Vagina (tissue), 2 donors: Measurements from ENCODE around the gene PODXL2. TPM values are rescaled to one million over a fixed set of nuclear protein-coding genes. Genes with fewer than 3 reads are reported as not detected.
"Not testable (repeated sequence)": the region's sequence is repeated elsewhere in the genome, so short reads cannot be mapped to it uniquely, and the experiment has no call there.

Experiments used
- DNase-seq, 2 donors: peaks; one replicate each; pipeline ENCODE4 v3.0.0-alpha.2; 2017; ENCODE audit errors: extremely low spot score in 2 of 2
- H3K27ac ChIP-seq: fragments of 200-600 bp; sonication (generic); one replicate; pipeline ENCODE4 v1.5.1; 2019
- H3K27me3 ChIP-seq: fragments of 200-600 bp; sonication (generic); one replicate; pipeline ENCODE4 v1.5.1; 2019
- H3K36me3 ChIP-seq, 2 donors: fragments of 200-600 bp; sonication (generic); one replicate each; pipeline ENCODE4 v1.5.1; 2017 to 2019
- H3K4me1 ChIP-seq: fragments of 200-600 bp; sonication (generic); one replicate; pipeline ENCODE4 v1.5.1; 2019
- H3K4me3 ChIP-seq, 2 donors: fragments of 200-600 bp; sonication (generic); 1 replicate in 1 of 2; 2 replicates in 1 of 2; pipeline ENCODE4 v1.5.1; 2016 to 2019
- H3K9me3 ChIP-seq: fragments of 200-600 bp; sonication (generic); one replicate; pipeline ENCODE4 v1.5.1; 2019
- CTCF ChIP-seq, 3 experiments: fragments of 450-650 bp in 2 of 3; fragments of 200-600 bp in 1 of 3; sonication (generic) in 1 of 3; IDR thresholded peaks; one replicate each; pipeline ENCODE4 v1.5.1; 2017 to 2019; ENCODE audit warnings: antibody characterized with exemption in 3 of 3, mild to moderate bottlenecking in 2 of 3, moderate library complexity in 2 of 3
- POLR2A ChIP-seq, 2 donors: fragments of 450-650 bp; IDR thresholded peaks; one replicate each; pipeline ENCODE4 v1.6.1; 2017; ENCODE audit warnings: antibody characterized with exemption in 2 of 2, mild to moderate bottlenecking in 2 of 2, moderate library complexity in 2 of 2
- POLR2AphosphoS5 ChIP-seq, 2 donors: sonication (generic); formaldehyde crosslinking; IDR thresholded peaks; one replicate each; pipeline ENCODE4 v1.9.0; 2017; ENCODE audit warnings: antibody characterized with exemption in 2 of 2, mild to moderate bottlenecking in 2 of 2, low read depth in 1 of 2; ENCODE audit not compliant: insufficient read depth in 1 of 2
- intact Hi-C: fragments of 100-400 bp; cut with DNase I; formaldehyde crosslinking; loops from one replicate; pipeline ENCODE4 v1.15.1; 2023
- total RNA-seq: library from RNA; depleted of rRNA; stranded (reverse); fragments of >200 nt; gene quantifications from one replicate; pipeline ENCODE4 v1.2.3, GENCODE V29; 2016

Gene PODXL2
- total RNA-seq, 1 donor from 2014 or later, result 2.9 TPM

GRCh38 chr3:127604546-127605165 lies 24.3 kb upstream of the PODXL2 start:
- peaks cover 0 to 3% of the 10 kb centered on the region in 2 donors for H3K36me3 ChIP-seq
- TF ChIP-seq POLR2AphosphoS5 (IDR thresholded peaks at IDR 0.05; ENCODE audit: insufficient read depth in 1 of 2, low read depth in 1 of 2) (no peak), CTCF (IDR thresholded peaks at IDR 0.05) (no peak), POLR2A (IDR thresholded peaks at IDR 0.05) (no peak)
- H3K9me3 ChIP-seq, result no peaks in the 10 kb centered on the region
- intact Hi-C loops, result no loop called here
- DNase-seq, result no peak
- H3K27ac ChIP-seq, result no peak overlapping the region
- no peaks in the 10 kb centered on the region for H3K4me1 ChIP-seq
- no peak overlapping the region for H3K4me3 ChIP-seq
- no peaks in the 10 kb centered on the region for H3K27me3 ChIP-seq

GRCh38 chr3:127605547-127605946 lies 23.4 kb upstream of the PODXL2 start:
- H3K9me3 ChIP-seq, H3K4me3 ChIP-seq, H3K36me3 ChIP-seq, H3K27me3 ChIP-seq, H3K4me1 ChIP-seq, intact Hi-C loops, DNase-seq, H3K27ac ChIP-seq: not testable (repeated sequence)

GRCh38 chr3:127606086-127606805 lies 22.7 kb upstream of the PODXL2 start:
- no peak for DNase-seq
- Histone ChIP-seq H3K4me1 (no peaks in the 10 kb centered on the region), H3K4me3 (no peak overlapping the region), H3K27ac (no peak overlapping the region), H3K9me3 (no peaks in the 10 kb centered on the region), H3K36me3 (peaks cover 0 to 3% of the 10 kb centered on the region in 2 donors), H3K27me3 (no peaks in the 10 kb centered on the region)
- TF ChIP-seq POLR2A (IDR thresholded peaks at IDR 0.05) (no peak), POLR2AphosphoS5 (IDR thresholded peaks at IDR 0.05; ENCODE audit: insufficient read depth in 1 of 2, low read depth in 1 of 2) (no peak), CTCF (IDR thresholded peaks at IDR 0.05) (no peak)
- intact Hi-C loops, result no loop called here

- H3K27ac ChIP-seq, result no peak overlapping the region
- H3K4me1 ChIP-seq, result no peaks in the 10 kb centered on the region
- TF ChIP-seq CTCF (IDR thresholded peaks at IDR 0.05) (no peak), POLR2A (IDR thresholded peaks at IDR 0.05) (no peak), POLR2AphosphoS5 (IDR thresholded peaks at IDR 0.05; ENCODE audit: insufficient read depth in 1 of 2, low read depth in 1 of 2) (no peak)
- no peaks in the 10 kb centered on the region for H3K27me3 ChIP-seq
- no peaks in the 10 kb centered on the region for H3K9me3 ChIP-seq
- intact Hi-C loops, result no loop called here
- peaks cover 0 to 3% of the 10 kb centered on the region in 2 donors for H3K36me3 ChIP-seq
- H3K4me3 ChIP-seq, result no peak overlapping the region
- DNase-seq, result no peak
Measured at GRCh38 chr3:127606981-127607595, 21.9 kb upstream of the PODXL2 start.

GRCh38 chr3:127607675-127608361 lies 21.2 kb upstream of the PODXL2 start:
- peaks cover 0 to 3% of the 10 kb centered on the region in 2 donors for H3K36me3 ChIP-seq
- intact Hi-C loops, result no loop called here
- TF ChIP-seq POLR2A (IDR thresholded peaks at IDR 0.05), result no peak
- TF ChIP-seq CTCF (IDR thresholded peaks at IDR 0.05), result no peak
- no peak for TF ChIP-seq POLR2AphosphoS5 (IDR thresholded peaks at IDR 0.05; ENCODE audit: insufficient read depth in 1 of 2, low read depth in 1 of 2)

More at GRCh38 chr3:127607675-127608361, 21.2 kb upstream of the PODXL2 start:
- DNase-seq, result no peak
- Histone ChIP-seq H3K9me3 (no peaks in the 10 kb centered on the region), H3K4me1 (no peaks in the 10 kb centered on the region), H3K27ac (no peak overlapping the region), H3K4me3 (no peak overlapping the region), H3K27me3 (no peaks in the 10 kb centered on the region)
